ENCODE results near the gene CMKLR1.

CMKLR1 gene

GRCh38 chr12:108267450-108267849, 71.7 kb downstream of the CMKLR1 start:
- no peak for DNase-seq (ENCODE audit: low read depth, low spot score)

GRCh38 chr12:108266131-108266530, 73.0 kb downstream of the CMKLR1 start:
- no peak for DNase-seq (ENCODE audit: low read depth, low spot score)

- DNase-seq (ENCODE audit: low read depth, low spot score), result no peak
Observed at GRCh38 chr12:108265505-108265904, 73.6 kb downstream of the CMKLR1 start.

GRCh38 chr12:108260969-108261368, 78.1 kb downstream of the CMKLR1 start:
- DNase-seq (ENCODE audit: low read depth, low spot score), result no peak

GRCh38 chr12:108260039-108260438, 79.1 kb downstream of the CMKLR1 start:
- DNase-seq (ENCODE audit: low read depth, low spot score), result no peak

- no peak for DNase-seq (ENCODE audit: low read depth, low spot score)
Observed at GRCh38 chr12:108257610-108258106, 81.5 kb downstream of the CMKLR1 start.

GRCh38 chr12:108257004-108257403, 82.1 kb downstream of the CMKLR1 start:
- no peak for DNase-seq (ENCODE audit: low read depth, low spot score)

GRCh38 chr12:108255252-108255602, 83.9 kb downstream of the CMKLR1 start:
- no peak for DNase-seq (ENCODE audit: low read depth, low spot score)

- DNase-seq (ENCODE audit: low read depth, low spot score), result no peak
Observed at GRCh38 chr12:108254517-108255251, 84.4 kb downstream of the CMKLR1 start.

GRCh38 chr12:108254030-108254429, 85.1 kb downstream of the CMKLR1 start:
- no peak for DNase-seq (ENCODE audit: low read depth, low spot score)

- no peak for DNase-seq (ENCODE audit: low read depth, low spot score)
Observed at GRCh38 chr12:108253540-108253939, 85.6 kb downstream of the CMKLR1 start.

- DNase-seq (ENCODE audit: low read depth, low spot score), result no peak
Observed at GRCh38 chr12:108252523-108252922, 86.6 kb downstream of the CMKLR1 start.

- DNase-seq (ENCODE audit: low read depth, low spot score), result no peak
Observed at GRCh38 chr12:108248011-108248410, 91.1 kb downstream of the CMKLR1 start.

GRCh38 chr12:108247130-108247529, 92.0 kb downstream of the CMKLR1 start:
- DNase-seq (ENCODE audit: low read depth, low spot score), result no peak

GRCh38 chr12:108241986-108242703, 97.0 kb downstream of the CMKLR1 start:
- DNase-seq (ENCODE audit: low read depth, low spot score), result no peak

GRCh38 chr12:108240928-108241327, 98.2 kb downstream of the CMKLR1 start:
- no peak for DNase-seq (ENCODE audit: low read depth, low spot score)

GRCh38 chr12:108240027-108240785, 98.9 kb downstream of the CMKLR1 start:
- DNase-seq (ENCODE audit: low read depth, low spot score), result no peak

- DNase-seq (ENCODE audit: low read depth, low spot score), result no peak
Observed at GRCh38 chr12:108239378-108239777, 99.7 kb downstream of the CMKLR1 start.

- DNase-seq (ENCODE audit: low read depth, low spot score), result no peak
Observed at GRCh38 chr12:108238474-108238873, 100.6 kb downstream of the CMKLR1 start.

All from smooth muscle cell of the brain vasculature (primary cell).